Activated naive CD4-positive, alpha-beta T cell treated with anti-CD3 and anti-CD28 coated beads, Interleukin-2, amount 50 U/mL, for 72 hours (primary cell): ENCODE data around the gene MARCHF3. TPM values are rescaled to one million over a fixed set of nuclear protein-coding genes. Genes with fewer than 3 reads are reported as not detected.

Experiments
- ATAC-seq, 2 donors: fragments of 150-1000 bp; cut with Tn5 transposase; 2 replicates each; pipeline ENCODE4 v1.10.0; 2021; ENCODE audit warnings: mild to moderate bottlenecking in 2 of 2, moderate library complexity in 2 of 2
- DNase-seq, 2 donors: peaks; one replicate each; pipeline ENCODE4 v3.0.0; 2021 to 2022; ENCODE audit warnings: low spot score in 2 of 2
- H3K27ac Mint-ChIP-seq, 2 donors: one replicate each; pipeline ENCODE4 v1.8.0; 2022; ENCODE audit warnings: mild to moderate bottlenecking in 2 of 2, mixed read lengths in 2 of 2
- H3K36me3 Mint-ChIP-seq, 2 donors: one replicate each; pipeline ENCODE4 v1.8.0; 2022; ENCODE audit warnings: mixed read lengths in 2 of 2
- H3K9me3 Mint-ChIP-seq, 2 donors: one replicate each; pipeline ENCODE4 v1.8.0; 2022; ENCODE audit warnings: mixed read lengths in 2 of 2
- total RNA-seq, 2 donors: library from RNA; stranded (reverse); gene quantifications; one replicate each; pipeline ENCODE4 v1.2.3, GENCODE V29; 2022

Gene MARCHF3, protein sequence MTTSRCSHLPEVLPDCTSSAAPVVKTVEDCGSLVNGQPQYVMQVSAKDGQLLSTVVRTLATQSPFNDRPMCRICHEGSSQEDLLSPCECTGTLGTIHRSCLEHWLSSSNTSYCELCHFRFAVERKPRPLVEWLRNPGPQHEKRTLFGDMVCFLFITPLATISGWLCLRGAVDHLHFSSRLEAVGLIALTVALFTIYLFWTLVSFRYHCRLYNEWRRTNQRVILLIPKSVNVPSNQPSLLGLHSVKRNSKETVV
- total RNA-seq = 10 to 100 TPM in 1 of 2 donors, 1 to 10 TPM in 1; 4.8 to 10.5 TPM

DNA sequence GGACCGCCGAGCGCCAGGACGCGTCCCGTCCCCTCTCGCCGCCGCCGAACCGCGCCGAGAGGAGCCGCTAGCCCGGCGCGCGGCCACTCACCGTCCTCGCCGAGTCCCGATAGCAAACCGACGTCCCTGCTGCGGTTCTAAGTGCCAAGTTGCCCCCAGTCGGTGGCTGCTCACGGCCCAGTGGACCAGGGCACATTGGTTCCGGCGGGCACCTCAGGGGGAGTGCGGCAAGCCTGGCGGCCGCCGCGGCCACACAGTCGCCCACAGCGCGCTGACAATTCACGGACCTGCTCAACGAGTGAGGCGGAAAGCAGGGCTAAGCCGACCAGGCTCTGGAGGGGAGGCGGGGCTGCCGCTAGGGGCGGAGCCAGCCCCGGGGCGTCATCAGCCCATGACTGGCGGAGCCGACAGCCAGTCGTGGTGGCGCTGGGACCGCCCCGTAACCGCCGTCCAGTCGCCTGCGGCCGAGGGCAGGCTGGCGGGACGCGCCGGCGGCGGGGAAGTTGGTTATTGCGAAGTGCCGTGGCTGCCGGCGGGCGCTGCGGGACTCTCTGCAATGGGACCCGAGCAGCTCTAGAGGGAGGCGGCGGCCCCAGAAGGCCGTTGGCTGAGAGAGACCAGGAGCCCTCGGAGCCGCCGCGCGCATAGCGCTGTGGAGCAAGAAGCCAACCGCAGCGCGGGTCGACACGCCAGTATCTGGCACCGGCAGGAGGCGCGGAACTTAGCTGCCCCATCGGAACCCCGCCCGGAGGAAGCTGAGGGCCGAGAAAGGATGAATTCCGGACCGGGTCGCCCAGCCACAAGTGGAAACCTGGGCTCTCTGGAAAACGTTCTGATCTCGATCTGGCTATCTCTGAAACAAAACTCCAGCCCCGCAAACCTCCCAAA, at the start of gene MARCHF3:
TSS of gene MARCHF3 (minus strand) at position 300 of the 888 bp plus-strand sequence. CDS start 112,387 bp downstream, outside the sequence.
- H3K36me3 Mint-ChIP-seq = peaks cover 5% of the 10 kb centered on the region in 2 donors
- peak; percentile 95 to 97 for DNase-seq
- peak within 1 kb of the TSS; percentile 84 to 86 for H3K27ac Mint-ChIP-seq
- H3K9me3 Mint-ChIP-seq = no peaks in the 10 kb centered on the region
- ATAC-seq = peak; percentile 94 to 98

DNA sequence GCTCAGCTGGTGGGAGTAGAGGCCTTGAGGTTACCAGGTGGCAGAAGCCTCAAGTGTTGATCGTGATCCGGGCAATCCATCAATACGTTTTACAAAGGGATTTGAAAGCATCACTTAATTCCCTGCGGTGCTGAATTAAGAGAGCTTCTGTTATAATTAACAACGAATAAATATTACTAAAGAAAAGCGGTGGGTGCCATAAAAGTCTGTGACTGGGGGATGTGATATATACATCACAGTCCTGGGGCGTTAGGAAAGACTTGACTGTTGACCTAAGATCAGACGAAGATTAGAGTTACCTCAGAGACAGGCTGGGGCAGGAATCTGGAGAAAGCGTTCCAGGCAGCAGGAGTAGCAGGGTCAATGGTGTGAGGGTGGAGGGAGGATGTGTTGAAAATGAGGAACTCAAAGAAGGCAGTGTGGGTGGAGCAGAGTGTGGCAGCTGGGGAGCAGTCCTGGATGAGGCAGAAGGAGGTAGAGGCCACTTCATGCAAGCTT, 49.7 kb upstream of the MARCHF3 start:
- no peaks in the 10 kb centered on the region for H3K9me3 Mint-ChIP-seq
- H3K27ac Mint-ChIP-seq = peak overlapping the region in 1 of 2 donors; percentile 76
- DNase-seq = no peak
- H3K36me3 Mint-ChIP-seq = no peaks in the 10 kb centered on the region
- no peak for ATAC-seq

DNA sequence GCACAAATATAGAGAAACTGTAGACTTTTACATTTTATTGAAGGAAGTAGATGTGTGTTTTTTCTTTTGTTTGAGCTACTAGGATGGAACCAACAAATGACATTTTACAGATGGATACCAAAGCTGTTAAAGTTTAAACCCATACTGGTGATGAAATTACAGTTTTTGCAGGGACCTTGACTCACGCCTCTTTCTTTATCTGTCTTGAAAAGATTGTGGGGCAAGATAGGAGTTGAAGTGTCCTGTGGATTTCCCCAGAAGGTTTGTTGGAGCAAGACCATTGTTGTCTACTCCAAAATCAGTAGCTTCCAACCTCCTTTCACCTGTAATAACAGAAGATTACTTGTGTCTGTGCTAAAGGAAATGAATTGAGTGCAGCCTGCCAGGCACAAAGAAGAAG, 47.0 kb upstream of the MARCHF3 start:
- ATAC-seq = no peak
- Mint-ChIP-seq H3K36me3 (peaks cover 13% of the 10 kb centered on the region in 2 donors), H3K27ac (no peak overlapping the region), H3K9me3 (peaks cover 5 to 8% of the 10 kb centered on the region in 2 donors)
- no peak for DNase-seq

DNA sequence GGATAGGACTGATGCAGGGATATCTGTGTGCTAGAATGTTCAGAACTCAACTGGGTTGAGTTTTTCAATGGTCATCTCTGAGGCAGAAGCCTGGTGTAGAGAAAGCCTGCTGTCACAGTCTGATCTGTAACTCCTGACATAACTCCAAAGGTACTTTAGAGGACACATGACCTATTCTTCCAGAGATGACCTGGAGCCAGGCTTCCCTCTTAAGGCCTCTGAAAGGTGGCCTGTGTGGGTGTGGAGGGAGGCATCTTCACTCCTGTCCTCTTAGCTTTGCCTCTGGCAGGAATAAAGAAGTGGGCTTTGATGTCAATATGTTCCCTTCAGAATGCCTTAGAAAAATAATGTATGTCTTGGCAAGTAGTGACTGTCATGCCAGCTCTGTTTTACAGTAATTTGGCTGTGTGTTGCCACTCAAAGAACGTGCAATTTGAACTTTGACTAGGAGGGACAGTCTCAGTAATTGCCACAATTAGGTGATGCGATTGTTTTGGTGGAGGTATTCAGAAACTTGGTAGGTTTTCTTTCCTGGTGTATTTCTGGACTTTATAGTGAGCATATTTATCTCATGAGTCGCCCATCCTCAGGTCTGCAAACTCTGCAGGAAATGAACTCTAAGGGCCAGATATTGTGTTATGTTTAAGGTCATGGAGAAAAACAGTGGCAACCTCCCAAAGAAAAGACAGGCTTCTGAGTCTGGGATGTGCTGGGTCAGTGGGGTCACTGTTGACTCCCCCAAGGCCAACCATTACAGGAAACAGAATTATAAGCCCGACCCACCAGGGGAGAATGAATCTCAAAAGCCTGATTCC, 46.2 kb upstream of the MARCHF3 start:
- Mint-ChIP-seq H3K36me3 (peaks cover 13% of the 10 kb centered on the region in 2 donors), H3K27ac (no peak overlapping the region), H3K9me3 (peaks cover 5 to 8% of the 10 kb centered on the region in 2 donors)
- DNase-seq (no peak), ATAC-seq (no peak)

DNA sequence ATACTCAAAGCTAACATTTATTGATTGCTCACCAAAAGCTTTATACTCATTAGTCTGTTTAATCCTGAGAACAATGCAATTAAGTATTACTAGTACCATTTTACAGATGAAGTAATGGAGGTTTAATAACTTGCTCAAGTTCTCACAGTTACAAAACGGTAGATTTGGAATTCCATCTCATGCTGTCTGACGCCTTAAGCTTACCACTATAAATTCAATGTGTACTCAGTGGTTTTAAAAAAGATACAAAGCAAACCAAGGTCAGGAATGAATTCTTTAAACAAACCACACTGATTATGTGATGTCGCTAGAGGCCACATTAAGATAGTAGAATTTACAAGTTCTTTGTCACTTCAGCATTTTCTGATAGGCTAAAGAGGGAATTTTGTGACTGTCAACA, 44.1 kb upstream of the MARCHF3 start:
- H3K27ac Mint-ChIP-seq = no peak overlapping the region
- H3K36me3 Mint-ChIP-seq = peaks cover 13% of the 10 kb centered on the region in 2 donors
- DNase-seq (no peak), ATAC-seq (no peak)
- H3K9me3 Mint-ChIP-seq = peaks cover 5 to 8% of the 10 kb centered on the region in 2 donors

DNA sequence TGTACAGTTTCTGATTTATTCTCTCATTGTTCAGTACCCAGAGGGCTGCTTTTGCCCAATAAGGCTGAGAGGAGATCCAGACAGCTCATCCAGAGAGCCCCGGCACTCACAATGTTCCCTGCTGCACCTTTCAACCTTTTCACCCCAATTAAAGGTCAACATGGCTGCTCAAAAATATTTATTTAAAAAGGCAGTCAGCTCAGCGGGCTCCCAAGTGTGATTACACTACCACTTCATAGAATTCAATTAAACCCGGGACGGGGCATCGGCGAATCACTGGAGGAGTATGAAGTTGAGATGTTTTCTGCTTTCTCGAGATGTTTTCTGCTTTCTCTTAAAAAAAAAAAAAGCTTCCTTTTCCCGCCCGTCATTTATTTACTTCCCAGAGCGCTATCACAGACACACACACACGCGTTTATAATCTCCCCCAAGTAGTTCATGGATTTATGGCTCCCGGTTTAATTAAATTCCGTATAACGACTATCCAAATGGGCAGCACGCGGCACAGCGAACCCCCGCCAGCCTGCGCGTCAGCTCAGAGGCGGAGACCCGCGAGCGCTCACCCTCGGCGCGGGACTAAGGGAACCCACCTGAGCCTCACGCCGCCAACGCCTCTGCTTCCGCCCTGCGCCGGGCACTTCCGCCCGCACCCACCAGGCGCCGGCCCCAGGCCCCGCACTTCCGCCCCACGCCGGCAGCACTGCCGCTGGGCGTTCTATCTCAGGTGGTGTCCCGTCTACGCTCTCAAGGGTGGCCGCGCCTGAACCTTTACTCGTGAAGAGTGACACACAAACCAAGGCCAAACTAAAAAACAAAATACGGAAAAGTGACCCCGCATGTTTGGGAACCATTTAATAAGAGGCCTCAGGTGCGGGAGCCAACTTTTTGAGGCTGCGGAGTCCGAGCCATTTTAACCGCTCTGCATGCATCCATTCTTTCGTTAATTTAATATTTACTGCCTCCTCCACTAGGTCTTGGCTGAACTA, 42.8 kb upstream of the MARCHF3 start, which contains the start of gene C5orf63:
TSS of gene C5orf63 (minus strand) at position 642 of the 986 bp plus-strand sequence. CDS start 14,507 bp downstream, outside the sequence.
- ATAC-seq (peak; percentile 99), DNase-seq (peak; percentile 74 to 84)
- peak within 1 kb of the TSS; percentile 85 to 97 for H3K27ac Mint-ChIP-seq
- peaks cover 13% of the 10 kb centered on the region in 2 donors for H3K36me3 Mint-ChIP-seq
- H3K9me3 Mint-ChIP-seq = peaks cover 5 to 8% of the 10 kb centered on the region in 2 donors

DNA sequence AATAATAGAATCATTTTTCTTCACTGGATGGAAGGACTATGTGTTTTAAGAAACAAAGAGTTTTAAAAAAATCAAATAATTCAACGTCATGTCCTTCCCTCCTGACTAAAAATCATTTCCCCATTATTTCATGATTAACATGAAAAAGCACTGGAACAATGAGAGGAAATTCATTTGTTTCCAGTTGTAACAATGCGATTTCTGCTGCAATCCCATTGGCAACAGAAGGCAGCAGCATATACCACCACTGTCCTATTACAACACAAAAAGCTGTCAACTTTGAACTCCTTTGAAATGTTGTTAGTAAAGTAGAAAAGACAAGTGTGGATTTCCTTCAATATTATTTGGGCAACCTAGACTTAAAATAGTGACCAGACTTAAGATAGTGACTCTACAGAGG, 39.9 kb upstream of the MARCHF3 start:
- ATAC-seq (no peak), DNase-seq (no peak)
- peaks cover 13% of the 10 kb centered on the region in 2 donors for H3K36me3 Mint-ChIP-seq
- peaks cover 5 to 8% of the 10 kb centered on the region in 2 donors for H3K9me3 Mint-ChIP-seq
- H3K27ac Mint-ChIP-seq = no peak overlapping the region

DNA sequence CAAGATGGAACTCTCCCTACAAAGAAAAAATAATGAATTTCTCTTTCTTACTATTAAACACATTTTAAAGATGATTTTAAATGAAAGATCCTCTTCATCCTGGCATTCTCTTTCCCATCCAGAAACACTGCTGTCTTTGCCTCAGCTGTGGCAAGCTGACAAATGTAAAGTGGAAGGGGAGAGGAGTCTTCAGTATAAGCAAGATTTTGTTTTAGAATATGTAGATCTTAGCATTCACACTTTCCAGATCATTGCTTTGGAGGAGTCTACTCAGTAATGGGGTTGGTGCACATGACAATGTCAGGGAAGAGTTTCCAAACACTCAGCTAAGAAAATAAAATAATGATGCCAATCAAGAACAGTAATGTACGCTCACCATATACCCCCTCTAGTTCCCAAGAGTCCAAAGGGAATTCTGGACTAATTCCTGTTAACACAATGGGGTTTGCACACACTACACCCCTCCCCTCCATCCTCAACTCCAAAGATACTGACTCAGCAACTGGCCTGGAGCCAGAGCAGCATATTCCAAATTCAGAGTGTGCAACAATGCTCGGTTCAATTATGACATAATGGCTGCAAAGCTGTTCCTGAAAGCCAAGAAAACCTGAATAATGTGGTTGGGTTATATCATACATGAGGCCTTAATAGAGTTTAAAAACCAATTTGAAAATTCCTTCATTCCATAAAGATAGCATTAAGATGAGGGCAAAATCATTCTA, 38.3 kb upstream of the MARCHF3 start:
- DNase-seq (no peak), ATAC-seq (no peak)
- Mint-ChIP-seq H3K36me3 (peaks cover 8 to 9% of the 10 kb centered on the region in 2 donors), H3K9me3 (peaks cover 1 to 3% of the 10 kb centered on the region in 2 donors), H3K27ac (no peak overlapping the region)

DNA sequence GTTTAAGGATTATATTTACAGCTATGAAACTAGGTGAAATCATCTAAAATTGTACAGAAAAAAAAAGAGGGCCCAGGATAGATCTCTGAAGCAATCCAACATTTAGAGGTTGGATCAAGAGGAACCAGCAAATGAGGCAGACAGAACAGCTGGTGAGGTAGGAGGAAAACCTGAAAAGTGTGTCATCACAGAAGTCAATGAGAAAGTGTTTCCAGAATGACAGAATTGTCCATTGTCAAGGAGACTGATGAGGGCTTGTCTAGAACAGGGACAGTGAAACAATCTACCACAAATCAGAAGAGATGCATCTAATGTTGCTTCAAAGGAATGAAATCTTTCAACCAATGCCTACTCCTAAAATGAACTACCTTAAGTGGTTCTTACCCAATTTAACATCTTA, 36.4 kb upstream of the MARCHF3 start:
- Mint-ChIP-seq H3K27ac (no peak overlapping the region), H3K9me3 (no peaks in the 10 kb centered on the region), H3K36me3 (no peaks in the 10 kb centered on the region)
- no peak for DNase-seq
- ATAC-seq = peak in 1 of 2 donors; percentile 24

DNA sequence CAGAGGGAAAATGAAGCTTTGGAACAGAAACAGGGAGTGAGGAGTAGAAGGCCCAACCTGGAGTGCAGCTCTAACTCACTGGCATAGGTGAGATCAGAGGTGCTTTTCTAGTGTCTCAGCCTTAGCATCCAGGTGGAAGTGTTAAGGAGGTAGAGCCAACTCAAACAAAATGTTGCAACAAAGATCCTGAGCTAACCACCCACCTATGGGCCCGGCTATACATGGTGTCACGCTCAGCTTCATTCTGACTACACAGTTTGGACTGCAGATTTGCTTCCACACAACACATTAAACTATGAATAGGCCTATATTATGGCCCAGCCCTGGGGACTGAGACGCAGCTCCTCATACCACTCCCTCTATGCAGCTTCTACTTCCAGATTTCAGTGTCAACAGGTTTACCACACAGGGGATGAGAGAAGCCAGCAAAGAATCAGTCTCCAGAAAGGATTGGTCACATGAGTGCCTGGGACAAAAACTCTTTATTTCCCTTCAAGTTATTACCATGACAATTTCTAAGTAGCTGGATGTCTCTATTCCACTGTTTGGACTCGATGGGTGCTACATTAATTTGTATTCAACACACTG, 34.0 kb upstream of the MARCHF3 start:
- Mint-ChIP-seq H3K27ac (no peak overlapping the region), H3K9me3 (no peaks in the 10 kb centered on the region), H3K36me3 (no peaks in the 10 kb centered on the region)
- ATAC-seq (no peak), DNase-seq (no peak)

DNA sequence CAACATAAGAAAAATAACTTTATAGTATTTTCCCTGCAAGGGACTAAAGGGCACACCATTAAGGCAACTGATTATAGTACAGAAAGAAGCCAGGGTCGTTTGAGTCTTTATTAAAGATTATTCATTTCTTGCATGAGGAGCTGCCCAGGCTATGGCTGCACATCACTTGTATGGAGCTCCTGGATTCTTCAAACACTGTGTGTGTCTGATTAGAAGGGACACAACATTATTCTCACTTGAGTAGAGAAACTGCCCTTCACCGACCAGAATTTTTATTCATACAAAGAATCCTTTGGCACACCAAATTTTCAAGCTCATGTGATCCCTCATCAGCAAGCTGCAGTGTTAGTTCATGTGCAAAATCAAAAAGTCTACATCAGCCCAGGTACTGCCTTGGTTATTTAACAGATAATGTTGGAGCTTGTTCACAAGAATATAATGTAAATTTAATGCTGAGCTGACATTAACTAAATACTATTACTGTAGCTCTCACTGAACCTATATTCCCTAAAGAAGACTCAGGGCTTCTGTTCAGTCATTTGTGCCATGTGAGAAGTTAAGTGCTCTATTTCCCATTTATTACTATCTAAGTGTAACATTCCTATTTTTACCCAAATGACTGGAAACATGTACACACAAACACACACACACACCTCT, 33.0 kb upstream of the MARCHF3 start:
- Mint-ChIP-seq H3K27ac (no peak overlapping the region), H3K9me3 (no peaks in the 10 kb centered on the region), H3K36me3 (peaks cover 0 to 5% of the 10 kb centered on the region in 2 donors)
- DNase-seq (no peak), ATAC-seq (no peak)

DNA sequence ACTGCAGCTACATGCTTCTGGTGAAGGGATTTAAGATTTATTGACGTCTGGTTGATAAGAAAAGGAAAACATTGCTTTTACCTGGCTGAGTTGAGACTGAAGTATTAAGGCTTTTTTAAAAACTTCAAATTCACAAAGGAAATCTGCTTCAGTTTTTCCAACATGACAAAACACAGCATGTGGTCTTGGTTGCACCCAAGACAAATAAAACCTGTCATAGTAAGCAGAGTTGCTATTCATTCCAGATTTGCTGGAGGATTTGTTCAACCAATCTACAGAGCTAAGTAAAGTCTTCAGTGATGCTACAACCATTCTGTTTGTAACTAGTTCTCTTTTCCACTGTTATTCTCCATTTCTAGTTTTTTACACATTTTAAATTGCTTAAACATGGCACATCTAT, 31.6 kb upstream of the MARCHF3 start:
- ATAC-seq = no peak
- Mint-ChIP-seq H3K27ac (no peak overlapping the region), H3K36me3 (peaks cover under 1 to 5% of the 10 kb centered on the region in 2 donors), H3K9me3 (no peaks in the 10 kb centered on the region)
- no peak for DNase-seq

DNA sequence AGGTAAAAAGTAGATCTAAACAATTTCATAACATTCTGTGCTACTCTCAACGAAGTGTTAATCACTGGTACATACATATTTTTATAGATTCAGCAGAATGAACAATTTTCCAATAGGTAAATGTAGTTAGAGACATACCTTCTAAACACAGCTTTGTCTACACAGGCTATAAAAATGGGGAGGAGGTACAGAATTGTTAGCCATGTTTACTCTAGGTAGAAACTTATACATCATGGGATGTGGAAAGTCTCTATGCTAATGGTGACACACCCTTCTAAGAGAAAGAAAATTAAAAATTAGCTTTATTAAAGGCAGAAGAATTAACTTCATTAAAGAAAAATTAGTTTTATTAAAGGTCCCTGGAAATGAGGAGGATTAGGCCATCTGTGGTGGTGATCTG, 31.2 kb upstream of the MARCHF3 start:
- Mint-ChIP-seq H3K9me3 (no peaks in the 10 kb centered on the region), H3K36me3 (peaks cover 4 to 5% of the 10 kb centered on the region in 2 donors), H3K27ac (no peak overlapping the region)
- ATAC-seq (no peak), DNase-seq (no peak)

DNA sequence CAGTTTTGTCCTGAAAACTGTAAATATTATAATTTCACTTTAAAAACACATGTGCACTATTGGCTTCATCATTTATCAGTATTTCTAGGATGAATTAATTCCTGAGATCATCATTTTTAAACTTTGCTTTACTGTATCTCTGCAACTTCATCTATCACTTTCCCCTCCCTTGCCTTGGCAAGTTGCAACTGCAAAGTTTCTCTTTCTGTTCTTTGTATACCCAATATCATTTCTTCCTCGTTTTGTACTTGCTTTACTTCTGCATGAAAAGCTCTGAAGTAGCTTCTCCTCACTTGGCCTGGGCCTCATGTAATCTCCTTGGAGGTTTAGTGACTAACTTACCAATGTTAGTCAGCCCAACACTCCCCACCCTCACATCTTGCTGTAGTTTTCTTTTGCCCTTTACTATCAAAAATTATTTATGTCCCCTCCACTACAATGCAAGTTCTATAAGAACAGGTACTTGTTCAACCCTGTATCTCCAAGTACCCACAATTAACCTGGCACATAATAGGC, 30.2 kb upstream of the MARCHF3 start:
- DNase-seq = no peak
- no peak overlapping the region for H3K27ac Mint-ChIP-seq
- H3K36me3 Mint-ChIP-seq = peaks cover 13 to 14% of the 10 kb centered on the region in 2 donors
- ATAC-seq = no peak
- peaks cover 0 to 6% of the 10 kb centered on the region in 2 donors for H3K9me3 Mint-ChIP-seq
